Lung (tissue), 12 donors: ENCODE results near the gene CFAP221. TPM values are rescaled to one million over a fixed set of nuclear protein-coding genes. Genes with fewer than 3 reads are reported as not detected.

Experiments used
- ATAC-seq: fragments of 200-7000 bp; cut with Tn5 transposase; one replicate; pipeline ENCODE4 v1.9.1; 2020; ENCODE audit warnings: moderate number of reproducible peaks; ENCODE audit not compliant: insufficient read depth, low FRiP score
- DNase-seq, 3 donors: peaks; one replicate each; pipeline ENCODE4 v3.0.0-alpha.2; 2013 to 2017
- H3K27ac ChIP-seq, 2 donors: one replicate each; pipeline ENCODE4 v1.5.1; 2013; ENCODE audit warnings: mild to moderate bottlenecking in 2 of 2, moderate library complexity in 2 of 2, control low read depth in 1 of 2, inconsistent platforms in 1 of 2, low read depth in 1 of 2, low read length in 1 of 2
- H3K27me3 ChIP-seq, 3 donors: one replicate each; pipeline ENCODE4 v1.5.1; 2013; ENCODE audit warnings: low read length in 2 of 3; ENCODE audit not compliant: control insufficient read depth in 3 of 3, insufficient read depth in 3 of 3
- H3K36me3 ChIP-seq, 4 donors: one replicate each; pipeline ENCODE4 v1.5.1; 2013; ENCODE audit warnings: low read length in 4 of 4, mild to moderate bottlenecking in 1 of 4, moderate library complexity in 1 of 4; ENCODE audit not compliant: control insufficient read depth in 4 of 4, insufficient read depth in 4 of 4
- H3K4me1 ChIP-seq, 5 donors: one replicate each; pipeline ENCODE4 v1.5.1; 2013; ENCODE audit warnings: low read length in 5 of 5, mild to moderate bottlenecking in 2 of 5, moderate library complexity in 1 of 5; ENCODE audit not compliant: control insufficient read depth in 5 of 5, insufficient read depth in 5 of 5
- H3K4me3 ChIP-seq: one replicate; pipeline ENCODE4 v1.5.1; 2013; ENCODE audit warnings: mild to moderate bottlenecking, control low read depth, moderate library complexity
- H3K9ac ChIP-seq, 2 donors: one replicate each; pipeline ENCODE4 v1.5.1; 2013; ENCODE audit warnings: low read length in 2 of 2, control low read depth in 1 of 2; ENCODE audit not compliant: insufficient read depth in 1 of 2
- H3K9me3 ChIP-seq, 4 donors: one replicate each; pipeline ENCODE4 v1.5.1; 2013; ENCODE audit warnings: low read length in 3 of 4, mild to moderate bottlenecking in 1 of 4, moderate library complexity in 1 of 4; ENCODE audit not compliant: control insufficient read depth in 4 of 4, insufficient read depth in 3 of 4
- CTCF ChIP-seq: IDR thresholded peaks from 2 replicates; pipeline ENCODE4 v1.5.1; 2012; ENCODE audit warnings: mild to moderate bottlenecking; ENCODE audit errors: control extremely low read depth, extremely low read depth
- WGBS, 2 donors: extraction: QIAGEN DNeasy Blood & Tissue Kit; methylation state at CpG; one replicate each; pipeline ENCODE4 v1.1.7; 2013; 5-methylcytosine and 5-hydroxymethylcytosine counted together
- polyA plus RNA-seq, 2 donors: library from polyadenylated mRNA; stranded (reverse); fragments of 200-250 nt; gene quantifications; one replicate each; pipeline ENCODE4 v1.2.1, GENCODE V29; 2013
- total RNA-seq, 2 donors: library from RNA; depleted of rRNA in 1 of 2; stranded (reverse); fragments of >200 nt in 1 of 2; gene quantifications; one replicate each; pipeline ENCODE4 v1.2.1, GENCODE V29; 2014 to 2021
- donor health status: control.
- donor health status: control.
- donor health status: Bipolar disorder and iron deficiency.
- donor health status: healthy.
- donor health status: DM: yes; HTN: yes; CAD: no.

The CFAP221 gene
- total and polyA plus RNA-seq, 4 donors: 8.6 to 63.5 (median 29.3) TPM

- Histone ChIP-seq H3K36me3 (no peaks in the 10 kb centered on the region), H3K27ac (peak overlapping the region in 1 of 2 donors; percentile 55), H3K4me3 (no peak overlapping the region), H3K4me1 (peaks cover 0 to 10% (median 3%) of the 10 kb centered on the region in 5 donors), H3K9me3 (no peaks in the 10 kb centered on the region), H3K27me3 (peaks cover 9 to 50% (median 50%) of the 10 kb centered on the region in 3 donors), H3K9ac (no peak overlapping the region)
- ATAC-seq (no peak), DNase-seq (no peak)
- TF ChIP-seq CTCF: no peak
- 10 to 14% methylated on average over 21 of the region's 21 CpGs for WGBS, 2 donors
These were observed 20.8 kb upstream of the CFAP221 start for GRCh38 chr2:119523383-119523951.

- Histone ChIP-seq H3K27me3 (peaks cover 9 to 52% (median 50%) of the 10 kb centered on the region in 3 donors), H3K36me3 (no peaks in the 10 kb centered on the region), H3K4me1 (peaks cover 0 to 10% (median 3%) of the 10 kb centered on the region in 5 donors), H3K9me3 (no peaks in the 10 kb centered on the region), H3K9ac (no peak within 1 kb of the TSS), H3K4me3 (peak within 1 kb of the TSS; percentile 36), H3K27ac (peak within 1 kb of the TSS in 1 of 2 donors; percentile 55)
- no peak for DNase-seq
- WGBS, 2 donors: 10 to 12% methylated on average over 58 to 74 of the region's 74 CpGs
- peak; percentile 29 for ATAC-seq
- no peak for TF ChIP-seq CTCF
These were observed 20.1 kb upstream of the CFAP221 start, which contains the start of gene SCTR for GRCh38 chr2:119523952-119524694. Gene SCTR (minus strand): TSS chr2:119524483. CDS start chr2:119524226, 257 bp downstream.

DNA sequence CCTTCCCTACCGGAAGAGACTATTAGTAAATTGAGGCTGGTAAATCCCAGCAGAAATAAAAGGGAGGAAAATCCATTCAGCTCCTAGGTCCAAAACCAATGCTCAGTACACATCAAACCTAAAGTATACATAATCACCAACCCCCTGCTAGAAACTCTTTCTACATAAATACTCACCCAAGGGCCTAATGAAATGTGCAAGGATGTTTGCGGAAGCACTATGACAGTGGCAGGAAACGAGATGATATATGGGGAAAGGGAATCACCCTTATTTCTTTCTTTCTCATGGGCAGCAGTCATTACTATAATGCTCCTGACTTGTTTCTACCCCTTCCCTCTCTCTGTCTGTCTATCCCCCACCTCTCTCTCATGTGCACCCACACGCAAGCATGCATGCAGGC, 18.6 kb upstream of the CFAP221 start:
- 30 to 49% methylated on average over 4 of the region's 4 CpGs for WGBS, 2 donors
- Histone ChIP-seq H3K4me3 (no peak overlapping the region), H3K36me3 (no peaks in the 10 kb centered on the region), H3K27me3 (peaks cover 7 to 55% (median 52%) of the 10 kb centered on the region in 3 donors), H3K27ac (no peak overlapping the region), H3K9ac (no peak overlapping the region), H3K4me1 (peaks cover 0 to 10% (median 3%) of the 10 kb centered on the region in 5 donors), H3K9me3 (no peaks in the 10 kb centered on the region)
- DNase-seq (no peak), ATAC-seq (no peak)
- TF ChIP-seq CTCF: no peak
